IPS DF 6.9 (cell line): ENCODE results near the gene WDFY2.
"Not testable (repeated sequence)": the region's sequence is repeated elsewhere in the genome, so short reads cannot be mapped to it uniquely, and the experiment has no call there.

Experiments
- DNase-seq: peaks from one replicate; pipeline ENCODE4 v3.0.0-alpha.2; 2013; ENCODE audit warnings: low read depth, low spot score
- H3K27ac ChIP-seq: one replicate; pipeline ENCODE4 v1.5.1; 2013; ENCODE audit warnings: low read length, control low read depth
- H3K27me3 ChIP-seq: 2 replicates; pipeline ENCODE4 v1.6.1; 2013; ENCODE audit warnings: mild to moderate bottlenecking, low read length; ENCODE audit not compliant: control insufficient read depth, insufficient read depth
- H3K36me3 ChIP-seq: 2 replicates; pipeline ENCODE4 v1.6.1; 2013; ENCODE audit warnings: low read length; ENCODE audit not compliant: control insufficient read depth, insufficient read depth
- H3K4me1 ChIP-seq: 2 replicates; pipeline ENCODE4 v1.6.1; 2013; ENCODE audit warnings: low read length; ENCODE audit not compliant: control insufficient read depth, insufficient read depth
- H3K4me3 ChIP-seq: 2 replicates; pipeline ENCODE4 v1.5.1; 2013; ENCODE audit warnings: mild to moderate bottlenecking, low read length
- H3K9me3 ChIP-seq: 2 replicates; pipeline ENCODE4 v1.6.1; 2013; ENCODE audit warnings: low read length, inconsistent platforms; ENCODE audit not compliant: control insufficient read depth, insufficient read depth
- WGBS: extraction: QIAGEN DNeasy Blood & Tissue Kit; methylation state at CpG from one replicate; pipeline ENCODE4 v1.1.7; 2013; ENCODE audit warnings: mixed read lengths, missing lambda C conversion rate; ENCODE audit not compliant: insufficient read length, insufficient coverage; 5-methylcytosine and 5-hydroxymethylcytosine counted together

WDFY2 gene, protein sequence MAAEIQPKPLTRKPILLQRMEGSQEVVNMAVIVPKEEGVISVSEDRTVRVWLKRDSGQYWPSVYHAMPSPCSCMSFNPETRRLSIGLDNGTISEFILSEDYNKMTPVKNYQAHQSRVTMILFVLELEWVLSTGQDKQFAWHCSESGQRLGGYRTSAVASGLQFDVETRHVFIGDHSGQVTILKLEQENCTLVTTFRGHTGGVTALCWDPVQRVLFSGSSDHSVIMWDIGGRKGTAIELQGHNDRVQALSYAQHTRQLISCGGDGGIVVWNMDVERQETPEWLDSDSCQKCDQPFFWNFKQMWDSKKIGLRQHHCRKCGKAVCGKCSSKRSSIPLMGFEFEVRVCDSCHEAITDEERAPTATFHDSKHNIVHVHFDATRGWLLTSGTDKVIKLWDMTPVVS

GRCh38 chr13:51583875-51584730 lies at the start of gene WDFY2:
Gene WDFY2 (plus strand): TSS chr13:51584462. CDS start chr13:51584688, 226 bp downstream.
- H3K9me3 ChIP-seq = no peaks in the 10 kb centered on the region
- H3K36me3 ChIP-seq = no peaks in the 10 kb centered on the region
- peak within 1 kb of the TSS; percentile 76 for H3K4me3 ChIP-seq
- peaks cover 3% of the 10 kb centered on the region; the same call in 1 of the 2 replicates for H3K4me1 ChIP-seq
- no peaks in the 10 kb centered on the region for H3K27me3 ChIP-seq
- no peak within 1 kb of the TSS for H3K27ac ChIP-seq
- WGBS = no CpG with 5 or more reads among the region's 81 CpGs
- peak; percentile 99 for DNase-seq

GRCh38 chr13:51538591-51539179 lies 45.6 kb upstream of the WDFY2 start:
- H3K27ac ChIP-seq = no peak overlapping the region
- no CpG with 5 or more reads among the region's 9 CpGs for WGBS
- no peaks in the 10 kb centered on the region for H3K4me1 ChIP-seq

DNA sequence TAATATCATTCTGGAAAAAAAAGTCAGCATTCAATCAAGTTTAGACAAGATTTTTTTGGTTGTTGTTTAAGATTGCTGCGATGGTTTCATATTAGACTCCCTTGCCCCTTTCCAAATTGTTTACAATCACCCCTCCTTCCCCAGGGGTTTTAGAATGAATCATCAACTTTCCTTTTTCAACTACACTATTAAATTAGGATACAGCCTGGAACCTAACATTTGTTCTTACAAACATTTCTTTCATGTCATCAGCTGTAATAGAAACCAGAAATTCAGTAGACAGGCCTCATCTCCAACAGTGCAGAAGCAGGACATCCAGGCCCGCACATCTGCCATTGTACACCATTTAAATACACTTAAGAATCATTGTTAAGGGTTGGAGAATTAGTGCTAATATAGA lies 44.4 kb upstream of the WDFY2 start:
- H3K36me3 ChIP-seq = no peaks in the 10 kb centered on the region
- no peak for DNase-seq
- no peaks in the 10 kb centered on the region for H3K27me3 ChIP-seq
- no peak overlapping the region for H3K4me3 ChIP-seq
- no peak overlapping the region for H3K27ac ChIP-seq
- no peaks in the 10 kb centered on the region for H3K4me1 ChIP-seq
- no CpG with 5 or more reads among the region's 2 CpGs for WGBS
- H3K9me3 ChIP-seq = no peaks in the 10 kb centered on the region

More at GRCh38 chr13:51538591-51539179, 45.6 kb upstream of the WDFY2 start:
- H3K9me3 ChIP-seq = no peaks in the 10 kb centered on the region
- H3K36me3 ChIP-seq = no peaks in the 10 kb centered on the region
- H3K4me3 ChIP-seq = no peak overlapping the region
- no peaks in the 10 kb centered on the region for H3K27me3 ChIP-seq
- no peak for DNase-seq

DNA sequence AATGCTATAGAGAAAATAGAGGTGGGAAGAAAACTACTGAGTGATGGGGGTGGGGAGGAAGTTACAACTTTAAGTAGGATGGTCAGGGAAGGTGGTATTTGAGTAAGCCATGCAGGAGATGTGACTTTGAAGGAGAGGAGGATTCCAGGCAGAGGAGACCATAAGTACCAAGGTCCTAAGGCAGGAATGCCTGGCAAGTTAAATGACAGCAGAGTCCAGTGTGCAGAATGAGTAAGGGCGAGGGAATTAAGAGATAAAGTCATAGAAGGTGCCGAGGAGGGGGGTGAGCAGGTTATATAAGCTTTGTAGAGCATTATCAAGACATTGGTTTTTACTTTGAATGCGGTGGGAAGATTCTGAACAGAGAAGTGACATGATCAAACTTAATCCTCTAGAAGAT lies 43.2 kb upstream of the WDFY2 start:
- no peak for DNase-seq
- no CpG with 5 or more reads among the region's 3 CpGs for WGBS

DNA sequence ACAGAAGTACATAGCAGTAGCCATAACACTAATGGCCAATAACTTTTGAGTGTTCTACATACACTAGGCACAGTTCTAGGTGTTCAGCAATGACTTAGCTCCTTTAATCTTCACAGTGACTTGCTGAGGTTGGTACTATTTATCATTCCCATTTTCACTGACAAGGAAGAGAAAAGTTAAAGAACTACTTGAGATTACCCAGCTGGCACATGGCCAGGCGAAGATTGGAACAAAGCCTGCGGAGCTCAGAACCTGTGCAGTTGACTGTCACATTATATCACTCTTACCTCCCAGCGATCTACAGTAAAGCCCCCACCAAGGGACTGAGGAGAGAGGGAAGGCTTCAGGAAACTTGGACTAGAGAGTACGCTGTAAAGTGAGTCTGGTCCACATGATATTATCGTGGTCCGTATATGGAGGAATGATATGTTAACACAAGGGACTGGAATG lies 42.4 kb upstream of the WDFY2 start:
- no peak for DNase-seq
- Histone ChIP-seq H3K4me1 (no peaks in the 10 kb centered on the region), H3K9me3 (no peaks in the 10 kb centered on the region), H3K4me3 (no peak overlapping the region), H3K36me3 (no peaks in the 10 kb centered on the region), H3K27ac (no peak overlapping the region), H3K27me3 (no peaks in the 10 kb centered on the region)
- no CpG with 5 or more reads among the region's 6 CpGs for WGBS

More for the DNA sequence above, 43.2 kb upstream of the WDFY2 start:
- Histone ChIP-seq H3K9me3 (no peaks in the 10 kb centered on the region), H3K4me3 (no peak overlapping the region), H3K27me3 (no peaks in the 10 kb centered on the region), H3K36me3 (no peaks in the 10 kb centered on the region), H3K4me1 (no peaks in the 10 kb centered on the region), H3K27ac (no peak overlapping the region)

DNA sequence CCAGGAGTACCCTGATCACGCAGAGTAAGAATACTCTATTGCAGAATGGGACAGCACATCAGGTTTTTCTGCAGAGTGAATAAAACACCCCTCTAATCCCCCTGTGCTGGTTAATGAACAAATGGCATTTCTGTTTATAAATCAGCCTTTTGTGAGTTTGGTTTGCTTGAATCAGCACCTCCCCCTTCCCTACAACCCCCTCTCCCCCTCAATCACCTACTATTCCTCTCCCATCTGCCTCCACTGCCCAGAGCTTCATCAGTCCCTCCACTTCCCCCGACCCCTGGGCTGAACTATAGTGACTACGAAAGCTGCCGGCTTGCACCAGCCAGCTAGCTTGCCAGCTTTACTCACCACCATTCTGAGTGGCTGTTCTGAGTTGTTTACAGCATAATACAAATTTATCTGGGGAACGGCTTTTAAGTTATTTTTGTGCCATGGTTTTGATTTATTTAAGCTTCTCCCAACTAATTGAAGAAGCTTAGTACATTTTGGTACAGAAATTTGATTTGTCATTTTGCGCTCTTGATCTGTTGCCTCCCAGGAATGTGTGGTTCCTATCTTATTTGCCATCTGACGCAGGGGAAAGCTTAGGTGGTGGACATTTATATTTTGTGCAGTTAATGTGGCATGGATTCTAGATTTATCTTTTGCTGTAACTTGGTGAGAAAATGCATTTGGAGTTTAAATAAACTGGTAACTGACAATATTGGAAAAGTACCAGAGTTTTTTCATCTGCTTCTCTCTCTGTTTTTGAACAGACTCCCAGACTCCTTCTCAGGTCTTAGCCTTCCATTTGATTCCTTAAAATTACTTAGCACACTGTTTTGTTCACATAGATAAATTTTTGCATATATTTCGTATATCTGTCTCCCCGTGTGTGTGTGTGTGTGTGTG lies 41.7 kb upstream of the WDFY2 start:
- no CpG with 5 or more reads among the region's 9 CpGs for WGBS
- H3K36me3 ChIP-seq = no peaks in the 10 kb centered on the region
- no peaks in the 10 kb centered on the region for H3K27me3 ChIP-seq
- DNase-seq = no peak
- H3K27ac ChIP-seq = no peak overlapping the region
- H3K4me3 ChIP-seq = no peak overlapping the region
- H3K4me1 ChIP-seq = no peaks in the 10 kb centered on the region
- no peaks in the 10 kb centered on the region for H3K9me3 ChIP-seq

DNA sequence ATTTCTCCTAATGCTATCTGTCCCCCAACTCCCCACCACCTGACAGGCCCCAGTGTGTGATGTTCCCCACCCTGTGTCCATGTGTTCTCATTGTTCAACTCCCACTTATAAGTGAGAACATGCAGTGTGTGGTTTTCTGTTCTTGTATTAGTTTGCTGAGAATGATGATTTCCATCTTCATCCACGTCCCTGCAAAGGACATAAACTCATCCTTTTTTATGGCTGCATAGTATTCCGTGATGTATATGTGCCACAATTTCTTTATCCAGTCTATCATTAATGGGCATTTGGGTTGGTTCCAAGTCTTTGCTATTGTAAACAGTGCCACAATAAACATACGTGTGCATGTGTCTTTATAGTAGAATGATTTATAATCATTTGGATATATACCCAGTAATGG lies 38.8 kb upstream of the WDFY2 start:
- not testable (repeated sequence) for H3K36me3 ChIP-seq, H3K9me3 ChIP-seq, H3K27me3 ChIP-seq, H3K4me1 ChIP-seq, H3K4me3 ChIP-seq, DNase-seq, H3K27ac ChIP-seq
- WGBS = no CpG with 5 or more reads among the region's 3 CpGs

GRCh38 chr13:51547425-51548176 lies 36.7 kb upstream of the WDFY2 start:
- Histone ChIP-seq H3K27me3 (no peaks in the 10 kb centered on the region), H3K9me3 (no peaks in the 10 kb centered on the region), H3K36me3 (no peaks in the 10 kb centered on the region), H3K27ac (no peak overlapping the region), H3K4me1 (no peaks in the 10 kb centered on the region), H3K4me3 (no peak overlapping the region)
- WGBS = no CpG with 5 or more reads among the region's 6 CpGs
- no peak for DNase-seq

- no CpG with 5 or more reads among the region's 3 CpGs for WGBS
- DNase-seq = no peak
- no peaks in the 10 kb centered on the region for H3K4me1 ChIP-seq
- no peak overlapping the region for H3K4me3 ChIP-seq
- H3K9me3 ChIP-seq = no peaks in the 10 kb centered on the region
- no peaks in the 10 kb centered on the region for H3K36me3 ChIP-seq
- H3K27ac ChIP-seq = no peak overlapping the region
- H3K27me3 ChIP-seq = no peaks in the 10 kb centered on the region
These were observed 35.2 kb upstream of the WDFY2 start for GRCh38 chr13:51549050-51549449.
